ENCODE results near the gene SERPINI2. TPM values are rescaled to one million over a fixed set of nuclear protein-coding genes. Genes with fewer than 3 reads are reported as not detected.
A peak's percentile ranks its signal among the peaks of the same experiment; 100 is the strongest.

Gene SERPINI2
- total and polyA plus RNA-seq, 12 donors: 0.10 to 0.38 (median 0.11) TPM; not detected in 9

GRCh38 chr3:167502401-167502800, 28.6 kb upstream of the SERPINI2 start:
- intact Hi-C loops (cut with DNase I): no loop called here
- no peaks in the 10 kb centered on the region for H3K9me3 ChIP-seq (replicated peaks in 1 of 3)
- TF ChIP-seq CTCF (IDR thresholded peaks at IDR 0.05) (no peak), POLR2A (IDR thresholded peaks at IDR 0.05) (no peak)
- no peak for DNase-seq
- no peaks in the 10 kb centered on the region for H3K4me1 ChIP-seq (replicated peaks in 1 of 2)
- WGBS, 4 donors: 53 to 76% (median 66%) methylated on average over 2 of the region's 2 CpGs
- H3K4me3 ChIP-seq: no peak overlapping the region
- no peak overlapping the region for H3K27ac ChIP-seq
- H3K27me3 ChIP-seq: no peaks in the 10 kb centered on the region
- no peaks in the 10 kb centered on the region for H3K36me3 ChIP-seq (replicated peaks in 1 of 2)

DNA sequence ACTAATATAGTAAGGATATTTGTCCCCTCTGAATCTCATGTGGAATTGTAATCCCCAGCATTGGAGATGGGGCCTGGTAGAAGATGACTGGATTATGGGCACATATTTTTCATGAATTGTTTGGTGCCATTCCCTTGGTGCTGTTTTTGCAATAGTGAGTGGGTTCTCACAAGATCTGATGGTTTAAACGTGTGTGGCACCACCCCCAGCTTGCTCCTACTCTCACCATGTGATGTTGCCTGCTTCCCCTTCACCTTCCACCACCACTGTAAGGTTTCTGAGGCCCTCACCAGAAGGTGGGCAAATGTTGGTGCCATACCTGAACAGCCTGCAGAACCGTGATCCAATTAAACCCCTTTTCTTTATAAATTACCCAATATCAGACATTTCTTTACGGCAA, 28.1 kb upstream of the SERPINI2 start:
- H3K4me1 ChIP-seq (replicated peaks in 1 of 2): no peaks in the 10 kb centered on the region
- H3K27ac ChIP-seq: no peak overlapping the region
- no peaks in the 10 kb centered on the region for H3K9me3 ChIP-seq (replicated peaks in 1 of 3)
- TF ChIP-seq CTCF (IDR thresholded peaks at IDR 0.05): no peak
- no peak for TF ChIP-seq POLR2A (IDR thresholded peaks at IDR 0.05)
- WGBS, 4 donors: 64 to 76% (median 71%) methylated on average over 3 of the region's 3 CpGs
- intact Hi-C loops (cut with DNase I): no loop called here
- no peak for DNase-seq
- H3K36me3 ChIP-seq (replicated peaks in 1 of 2): no peaks in the 10 kb centered on the region
- no peak overlapping the region for H3K4me3 ChIP-seq
- no peaks in the 10 kb centered on the region for H3K27me3 ChIP-seq

DNA sequence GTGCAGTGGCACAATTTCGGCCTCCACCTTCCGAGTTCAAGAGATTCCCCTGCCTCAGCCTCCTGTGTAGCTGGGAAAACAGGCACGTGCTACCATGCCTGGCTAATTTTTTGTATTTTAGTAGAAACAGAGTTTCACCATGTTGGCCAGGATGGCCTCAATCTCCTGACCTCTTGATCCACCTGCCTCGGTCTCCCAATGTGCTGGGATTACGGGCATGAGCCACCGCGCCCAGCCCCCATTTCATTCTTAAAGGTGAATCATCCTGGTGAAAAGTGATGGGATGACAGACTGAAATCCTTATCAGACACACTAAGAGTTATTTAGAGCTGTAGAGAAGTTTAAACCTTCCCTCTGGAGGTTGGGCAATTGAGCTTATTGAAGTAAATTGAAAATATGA, 24.1 kb upstream of the SERPINI2 start:
- 84 to 95% (median 86%) methylated on average over 7 of the region's 7 CpGs for WGBS, 4 donors
- no peaks in the 10 kb centered on the region for H3K36me3 ChIP-seq (replicated peaks in 1 of 2)
- TF ChIP-seq CTCF (IDR thresholded peaks at IDR 0.05) (no peak), POLR2A (IDR thresholded peaks at IDR 0.05) (no peak)
- H3K9me3 ChIP-seq (replicated peaks in 1 of 3): no peaks in the 10 kb centered on the region
- H3K27ac ChIP-seq: no peak overlapping the region
- no peak for DNase-seq
- intact Hi-C loops (cut with DNase I): no loop called here
- H3K4me3 ChIP-seq: no peak overlapping the region
- no peaks in the 10 kb centered on the region for H3K27me3 ChIP-seq
- H3K4me1 ChIP-seq (replicated peaks in 1 of 2): no peaks in the 10 kb centered on the region

DNA sequence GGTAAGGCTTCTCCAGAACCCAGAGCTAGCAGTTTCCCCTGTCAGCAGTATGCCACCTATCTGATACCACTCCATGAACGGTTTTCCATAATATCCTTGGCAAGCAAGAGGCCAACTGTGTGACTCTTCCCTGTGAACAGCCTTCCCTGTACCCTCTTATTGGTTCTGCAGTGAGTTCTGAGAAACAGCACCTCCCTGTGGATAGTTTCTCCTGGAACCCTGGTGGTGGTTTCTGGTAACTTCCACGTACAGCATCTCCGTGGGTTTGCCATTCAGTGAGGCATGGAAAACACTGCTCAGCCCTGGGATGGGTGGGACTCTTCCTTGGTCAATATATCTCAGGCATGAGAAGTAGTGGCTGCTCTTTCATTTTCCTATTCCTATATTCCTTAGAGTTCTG, 19.4 kb upstream of the SERPINI2 start:
- Histone ChIP-seq H3K27me3 (no peaks in the 10 kb centered on the region), H3K4me1 (replicated peaks in 1 of 2) (no peaks in the 10 kb centered on the region), H3K27ac (no peak overlapping the region), H3K9me3 (replicated peaks in 1 of 3) (no peaks in the 10 kb centered on the region), H3K36me3 (replicated peaks in 1 of 2) (no peaks in the 10 kb centered on the region), H3K4me3 (no peak overlapping the region)
- peak in 1 of 6 experiments; percentile 29 for TF ChIP-seq CTCF (IDR thresholded peaks at IDR 0.05)
- TF ChIP-seq POLR2A (IDR thresholded peaks at IDR 0.05): no peak
- DNase-seq: no peak
- 49 to 60% (median 56%) methylated on average over 3 of the region's 3 CpGs for WGBS, 4 donors
- intact Hi-C loops (cut with DNase I): no loop called here

Measured in adrenal gland (tissue), 12 donors.